Peyer's patch (tissue), 4 donors: ENCODE measurements around the gene CLASRP.
"Not testable (repeated sequence)": the region's sequence is repeated elsewhere in the genome, so short reads cannot be mapped to it uniquely, and the experiment has no call there.

Experiments used
- POLR2A ChIP-seq, 2 donors: fragments of 450-650 bp; IDR thresholded peaks; one replicate each; pipeline ENCODE4 v1.5.1; 2017; ENCODE audit warnings: antibody characterized with exemption in 2 of 2, mild to moderate bottlenecking in 2 of 2, moderate library complexity in 2 of 2
- TF ChIP-seq, protein P1 (sequence below), 6 experiments: fragments of 450-650 bp in 4 of 6; fragments of 200-600 bp in 2 of 6; sonication (generic) in 1 of 6; IDR thresholded peaks; one replicate each; pipeline ENCODE4 v1.5.1; 2017 to 2019; ENCODE audit warnings: antibody characterized with exemption in 6 of 6, mild to moderate bottlenecking in 3 of 6, moderate library complexity in 1 of 6

DNA sequence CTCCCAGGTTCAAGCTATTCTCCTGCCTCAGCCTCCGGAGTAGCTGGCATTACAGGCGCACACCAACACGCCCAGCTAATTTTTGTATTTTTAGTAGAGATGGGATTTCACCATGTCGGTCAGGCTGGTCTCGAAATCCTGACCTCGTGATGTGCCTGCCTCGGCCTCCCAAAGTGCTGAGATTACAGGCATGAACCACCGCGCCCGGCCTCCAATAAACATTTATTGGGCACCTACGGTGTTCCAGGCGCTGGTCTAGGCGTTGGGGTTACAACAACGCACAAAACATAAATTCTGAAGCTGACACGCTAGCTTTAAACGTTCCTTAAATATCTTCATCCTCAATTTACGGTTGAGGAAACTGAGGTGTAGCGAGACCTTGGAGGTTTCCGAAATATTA, 38.2 kb upstream of the CLASRP start:
- TF ChIP-seq, protein P1, sequence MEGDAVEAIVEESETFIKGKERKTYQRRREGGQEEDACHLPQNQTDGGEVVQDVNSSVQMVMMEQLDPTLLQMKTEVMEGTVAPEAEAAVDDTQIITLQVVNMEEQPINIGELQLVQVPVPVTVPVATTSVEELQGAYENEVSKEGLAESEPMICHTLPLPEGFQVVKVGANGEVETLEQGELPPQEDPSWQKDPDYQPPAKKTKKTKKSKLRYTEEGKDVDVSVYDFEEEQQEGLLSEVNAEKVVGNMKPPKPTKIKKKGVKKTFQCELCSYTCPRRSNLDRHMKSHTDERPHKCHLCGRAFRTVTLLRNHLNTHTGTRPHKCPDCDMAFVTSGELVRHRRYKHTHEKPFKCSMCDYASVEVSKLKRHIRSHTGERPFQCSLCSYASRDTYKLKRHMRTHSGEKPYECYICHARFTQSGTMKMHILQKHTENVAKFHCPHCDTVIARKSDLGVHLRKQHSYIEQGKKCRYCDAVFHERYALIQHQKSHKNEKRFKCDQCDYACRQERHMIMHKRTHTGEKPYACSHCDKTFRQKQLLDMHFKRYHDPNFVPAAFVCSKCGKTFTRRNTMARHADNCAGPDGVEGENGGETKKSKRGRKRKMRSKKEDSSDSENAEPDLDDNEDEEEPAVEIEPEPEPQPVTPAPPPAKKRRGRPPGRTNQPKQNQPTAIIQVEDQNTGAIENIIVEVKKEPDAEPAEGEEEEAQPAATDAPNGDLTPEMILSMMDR (IDR thresholded peaks at IDR 0.05) = not testable (repeated sequence)
- TF ChIP-seq POLR2A (IDR thresholded peaks at IDR 0.05) = not testable (repeated sequence)
